Tibial nerve (tissue), 4 donors: ENCODE measurements around the gene SUSD4. TPM values are rescaled to one million over a fixed set of nuclear protein-coding genes. Genes with fewer than 3 reads are reported as not detected.

Source experiments
- DNase-seq, 2 donors: peaks; one replicate each; pipeline ENCODE4 v3.0.0-alpha.2; 2019; ENCODE audit warnings: low spot score in 2 of 2
- H3K27ac ChIP-seq, 4 donors: fragments of 200-600 bp; sonication (generic) in 3 of 4; one replicate each; pipeline ENCODE4 v1.5.1; 2017 to 2019; ENCODE audit warnings: mild to moderate bottlenecking in 1 of 4
- H3K27me3 ChIP-seq, 2 donors: fragments of 200-600 bp; sonication (generic) in 1 of 2; one replicate each; pipeline versions ENCODE4 v1.5.1 to v1.6.0; 2017 to 2019
- H3K36me3 ChIP-seq, 3 donors: fragments of 200-600 bp; sonication (generic); one replicate each; pipeline ENCODE4 v1.5.1; 2018 to 2019
- H3K4me1 ChIP-seq, 4 donors: fragments of 200-600 bp; sonication (generic) in 3 of 4; one replicate each; pipeline ENCODE4 v1.5.1; 2017 to 2019
- H3K4me3 ChIP-seq, 4 donors: fragments of 200-600 bp; sonication (generic) in 3 of 4; one replicate each; pipeline ENCODE4 v1.5.1; 2017 to 2019; ENCODE audit warnings: mild to moderate bottlenecking in 1 of 4, moderate library complexity in 1 of 4
- H3K9me3 ChIP-seq, 4 donors: fragments of 200-600 bp; sonication (generic) in 3 of 4; one replicate each; pipeline ENCODE4 v1.5.1; 2017 to 2019
- EP300 ChIP-seq, 2 donors: sonication (generic); formaldehyde crosslinking; IDR thresholded peaks; one replicate each; pipeline ENCODE4 v1.6.1; 2017; ENCODE audit warnings: antibody characterized with exemption in 2 of 2, mild to moderate bottlenecking in 1 of 2
- POLR2A ChIP-seq, 2 donors: fragments of 450-650 bp; IDR thresholded peaks; one replicate each; pipeline ENCODE4 v1.6.1; 2017; ENCODE audit warnings: antibody characterized with exemption in 2 of 2, mild to moderate bottlenecking in 2 of 2, moderate library complexity in 2 of 2
- WGBS, 2 donors: methylation state at CpG; one replicate each; pipeline ENCODE4 v1.1.5; 2018; 5-methylcytosine and 5-hydroxymethylcytosine counted together
- total RNA-seq, 4 donors: library from RNA; depleted of rRNA; stranded (reverse); fragments of >200 nt; gene quantifications; one replicate each; pipeline ENCODE4 v1.1.0, GENCODE V29; 2016
- TF ChIP-seq, protein P1 (sequence below), 5 experiments: fragments of 200-600 bp in 3 of 5; fragments of 450-650 bp in 2 of 5; sonication (generic) in 3 of 5; IDR thresholded peaks; one replicate each; pipeline ENCODE4 v1.5.1; 2016 to 2019; ENCODE audit warnings: antibody characterized with exemption in 5 of 5, mild to moderate bottlenecking in 3 of 5, moderate library complexity in 2 of 5

SUSD4 gene
- total RNA-seq, 4 donors from 2014 or later, result not detected

DNA sequence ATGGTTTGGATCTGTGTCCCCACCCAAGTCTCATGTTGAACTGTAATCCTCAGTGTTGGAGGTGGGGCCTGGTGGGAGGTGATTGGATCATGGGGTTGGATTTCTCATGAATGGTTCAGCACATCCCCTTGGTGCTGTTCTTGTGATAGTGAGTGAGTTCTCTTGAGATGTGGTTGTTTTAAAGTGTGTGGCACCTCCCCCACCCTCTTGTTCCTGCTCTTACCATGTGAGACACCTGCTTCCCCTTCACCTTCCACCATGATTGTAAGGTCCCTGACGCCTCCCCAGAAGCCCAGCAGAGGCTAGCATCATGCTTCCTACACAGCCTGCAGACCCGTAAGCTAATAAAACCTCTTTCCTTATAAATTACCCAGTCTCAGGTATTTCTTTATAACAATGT lies 55.8 kb downstream of the SUSD4 start:
- no peak for TF ChIP-seq POLR2A (IDR thresholded peaks at IDR 0.05)
- TF ChIP-seq, protein P1, sequence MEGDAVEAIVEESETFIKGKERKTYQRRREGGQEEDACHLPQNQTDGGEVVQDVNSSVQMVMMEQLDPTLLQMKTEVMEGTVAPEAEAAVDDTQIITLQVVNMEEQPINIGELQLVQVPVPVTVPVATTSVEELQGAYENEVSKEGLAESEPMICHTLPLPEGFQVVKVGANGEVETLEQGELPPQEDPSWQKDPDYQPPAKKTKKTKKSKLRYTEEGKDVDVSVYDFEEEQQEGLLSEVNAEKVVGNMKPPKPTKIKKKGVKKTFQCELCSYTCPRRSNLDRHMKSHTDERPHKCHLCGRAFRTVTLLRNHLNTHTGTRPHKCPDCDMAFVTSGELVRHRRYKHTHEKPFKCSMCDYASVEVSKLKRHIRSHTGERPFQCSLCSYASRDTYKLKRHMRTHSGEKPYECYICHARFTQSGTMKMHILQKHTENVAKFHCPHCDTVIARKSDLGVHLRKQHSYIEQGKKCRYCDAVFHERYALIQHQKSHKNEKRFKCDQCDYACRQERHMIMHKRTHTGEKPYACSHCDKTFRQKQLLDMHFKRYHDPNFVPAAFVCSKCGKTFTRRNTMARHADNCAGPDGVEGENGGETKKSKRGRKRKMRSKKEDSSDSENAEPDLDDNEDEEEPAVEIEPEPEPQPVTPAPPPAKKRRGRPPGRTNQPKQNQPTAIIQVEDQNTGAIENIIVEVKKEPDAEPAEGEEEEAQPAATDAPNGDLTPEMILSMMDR (IDR thresholded peaks at IDR 0.05), result no peak
- no peak for TF ChIP-seq EP300 (IDR thresholded peaks at IDR 0.05)
- WGBS, 2 donors, result 70 to 82% methylated on average over 2 of the region's 2 CpGs
- Histone ChIP-seq H3K9me3 (peaks cover 0 to 12% (median 0%) of the 10 kb centered on the region in 4 donors), H3K4me1 (no peaks in the 10 kb centered on the region), H3K27ac (no peak overlapping the region), H3K27me3 (no peaks in the 10 kb centered on the region), H3K4me3 (no peak overlapping the region), H3K36me3 (no peaks in the 10 kb centered on the region)
- no peak for DNase-seq

DNA sequence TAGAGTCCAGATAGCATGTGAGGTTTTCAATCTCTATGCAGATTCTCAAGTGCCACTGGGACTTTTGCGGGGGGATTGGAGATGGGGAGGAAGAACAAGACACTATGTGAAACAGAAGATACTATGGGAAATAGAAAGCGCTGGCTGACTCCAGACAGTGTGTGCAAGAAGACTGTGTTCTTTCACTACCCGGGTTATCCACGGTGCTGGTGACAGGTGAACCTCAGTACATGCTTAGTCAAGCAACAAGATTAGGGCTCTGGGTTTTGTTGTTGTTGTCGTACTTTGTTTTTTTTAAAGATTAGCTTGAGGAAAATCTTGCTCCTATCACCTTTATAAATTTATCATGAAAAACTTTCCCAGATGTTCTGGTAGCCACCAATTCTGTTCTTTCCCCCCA lies 56.4 kb downstream of the SUSD4 start:
- H3K4me1 ChIP-seq, result no peaks in the 10 kb centered on the region
- no peak overlapping the region for H3K4me3 ChIP-seq
- WGBS, 2 donors, result 88 to 89% methylated on average over 5 of the region's 5 CpGs
- no peak for DNase-seq
- H3K36me3 ChIP-seq, result no peaks in the 10 kb centered on the region
- no peaks in the 10 kb centered on the region for H3K27me3 ChIP-seq
- H3K9me3 ChIP-seq, result peaks cover 0 to 14% (median 0%) of the 10 kb centered on the region in 4 donors
- no peak overlapping the region for H3K27ac ChIP-seq
- TF ChIP-seq, protein P1 (IDR thresholded peaks at IDR 0.05), result no peak
- TF ChIP-seq EP300 (IDR thresholded peaks at IDR 0.05), result no peak
- TF ChIP-seq POLR2A (IDR thresholded peaks at IDR 0.05), result no peak

DNA sequence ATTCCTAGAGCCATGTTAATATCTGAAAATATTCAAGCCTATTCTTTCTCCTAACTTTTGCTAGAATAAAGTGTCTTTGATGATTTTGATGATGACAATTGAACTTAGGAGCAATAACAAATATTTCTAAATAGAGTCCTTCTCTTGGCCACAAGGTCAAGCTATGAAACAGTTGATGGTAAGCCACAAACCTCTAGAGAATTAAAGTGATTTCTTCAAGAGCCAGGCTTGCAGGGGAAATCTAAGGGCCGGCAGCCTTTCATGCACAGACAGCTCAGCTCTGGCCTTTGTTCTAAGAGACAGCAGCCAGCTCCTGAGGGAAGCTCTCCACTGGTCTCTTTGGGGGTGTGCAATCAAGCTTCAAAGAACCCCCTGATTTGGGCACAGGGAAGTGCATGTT lies 59.0 kb downstream of the SUSD4 start:
- H3K9me3 ChIP-seq, result peaks cover 0 to 18% (median 0%) of the 10 kb centered on the region in 4 donors
- no peak for DNase-seq
- H3K4me3 ChIP-seq, result no peak overlapping the region
- H3K4me1 ChIP-seq, result no peaks in the 10 kb centered on the region
- no peaks in the 10 kb centered on the region for H3K36me3 ChIP-seq
- H3K27me3 ChIP-seq, result no peaks in the 10 kb centered on the region
- no peak overlapping the region for H3K27ac ChIP-seq
- 41 to 52% methylated on average over 1 of the region's 1 CpG for WGBS, 2 donors
- TF ChIP-seq POLR2A (IDR thresholded peaks at IDR 0.05), result no peak
- TF ChIP-seq, protein P1 (IDR thresholded peaks at IDR 0.05), result no peak
- no peak for TF ChIP-seq EP300 (IDR thresholded peaks at IDR 0.05)

DNA sequence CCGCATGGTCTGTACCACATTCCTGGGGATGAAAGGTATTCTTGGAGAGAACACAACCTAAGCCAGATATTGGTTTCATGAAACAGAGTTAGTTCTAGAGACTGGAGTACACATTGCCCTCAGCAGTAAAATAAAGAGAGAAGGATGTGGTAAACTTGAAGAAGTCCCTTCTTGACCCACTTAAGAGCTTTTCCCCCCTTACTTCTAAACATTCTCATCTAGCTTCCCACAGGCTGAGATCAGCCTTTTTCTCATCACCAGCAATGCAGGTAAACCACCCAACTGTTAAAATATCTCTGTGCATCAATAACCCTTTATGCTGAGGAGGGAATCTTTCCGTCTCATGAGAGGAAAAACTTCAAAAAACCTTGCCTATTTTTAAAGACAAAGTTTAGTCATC lies 62.6 kb downstream of the SUSD4 start:
- no peaks in the 10 kb centered on the region for H3K4me1 ChIP-seq
- H3K36me3 ChIP-seq, result no peaks in the 10 kb centered on the region
- no peak for DNase-seq
- no peak overlapping the region for H3K4me3 ChIP-seq
- peaks cover 0 to 18% (median 0%) of the 10 kb centered on the region in 4 donors for H3K9me3 ChIP-seq
- no peaks in the 10 kb centered on the region for H3K27me3 ChIP-seq
- 94 to 97% methylated on average over 2 of the region's 2 CpGs for WGBS, 2 donors
- H3K27ac ChIP-seq, result no peak overlapping the region
- TF ChIP-seq, protein P1 (IDR thresholded peaks at IDR 0.05), result no peak
- no peak for TF ChIP-seq EP300 (IDR thresholded peaks at IDR 0.05)
- no peak for TF ChIP-seq POLR2A (IDR thresholded peaks at IDR 0.05)

DNA sequence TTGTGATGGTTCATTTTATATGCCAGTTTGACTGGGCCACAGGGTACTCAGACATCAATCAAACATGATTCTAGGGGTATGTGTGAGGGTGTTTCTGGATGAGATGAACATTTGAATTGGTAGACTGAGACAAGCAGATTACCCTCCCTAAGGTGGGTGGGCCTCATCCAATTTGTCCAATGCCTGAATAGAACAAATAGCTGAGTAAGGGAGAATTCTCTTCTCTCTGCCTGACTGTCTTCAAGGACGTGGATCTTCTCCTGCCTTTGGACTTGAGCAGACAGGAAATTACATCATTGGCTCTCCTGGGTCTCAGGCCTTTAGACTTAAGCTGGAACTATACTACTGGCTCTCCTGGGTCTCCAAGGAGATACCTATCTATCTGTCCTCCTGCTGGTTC lies 64.4 kb downstream of the SUSD4 start:
- Histone ChIP-seq H3K4me1 (no peaks in the 10 kb centered on the region), H3K9me3 (peaks cover 0 to 18% (median 0%) of the 10 kb centered on the region in 4 donors), H3K4me3 (no peak overlapping the region), H3K27ac (no peak overlapping the region), H3K27me3 (no peaks in the 10 kb centered on the region), H3K36me3 (no peaks in the 10 kb centered on the region)
- no peak for TF ChIP-seq POLR2A (IDR thresholded peaks at IDR 0.05)
- TF ChIP-seq, protein P1 (IDR thresholded peaks at IDR 0.05), result no peak
- no peak for TF ChIP-seq EP300 (IDR thresholded peaks at IDR 0.05)
- WGBS, 2 donors, result 36 to 50% methylated on average over 1 of the region's 1 CpG
- DNase-seq, result no peak
